Measurements from ENCODE around the gene ME3. TPM values are rescaled to one million over a fixed set of nuclear protein-coding genes. Genes with fewer than 3 reads are reported as not detected.

The ME3 gene
- total RNA-seq, 1 experiment from 2014 or later, result 0.30 TPM

DNA sequence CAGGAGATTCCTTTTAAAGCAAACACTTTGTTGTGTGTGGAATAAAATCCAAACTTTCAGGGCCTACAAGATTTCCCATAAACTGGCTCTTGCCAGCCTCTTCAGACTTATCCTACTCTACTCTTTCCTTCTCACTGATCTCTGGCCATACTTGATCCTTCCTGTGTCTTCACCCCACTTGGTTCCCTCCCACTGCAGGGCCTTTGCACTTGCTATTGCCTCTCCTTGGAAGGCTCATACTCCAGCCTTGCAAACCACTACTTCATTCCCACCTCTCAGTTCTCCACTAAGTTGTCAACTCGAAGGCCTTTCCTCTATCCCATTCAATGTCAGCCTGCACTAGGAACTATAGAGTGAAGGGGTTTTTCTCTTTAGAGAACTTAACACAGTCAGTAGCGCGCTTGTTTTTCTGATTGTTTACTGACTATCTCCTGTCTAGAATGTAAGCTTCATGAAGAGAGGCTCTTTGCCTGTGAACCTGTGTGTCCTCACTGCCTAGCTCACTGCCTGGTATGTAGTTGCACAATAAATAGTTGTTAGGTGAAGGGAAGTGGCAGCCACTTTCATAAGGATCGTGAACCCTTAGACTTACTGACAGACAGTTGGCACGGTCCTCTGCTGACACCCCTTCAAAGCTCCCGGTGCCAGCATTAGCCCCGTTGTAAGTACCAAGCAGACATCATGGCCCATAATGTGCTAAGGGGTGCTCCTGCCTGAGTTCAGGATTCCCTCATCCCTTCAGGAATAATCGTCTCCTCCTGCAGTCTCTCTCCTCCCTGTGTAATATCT is 833 bp upstream of the ME3 start:
- H3K27ac ChIP-seq (ENCODE audit: low read depth, low read length), result no peak overlapping the region
- intact Hi-C loops (cut with micrococcal nuclease), result no loop called here
- ChIA-PET RAD21 (ENCODE audit: low non-redundant PET in 1 of 2, low total read pairs in 2 of 2, uncharacterized antibody in 2 of 2, unreplicated experiment in 2 of 2) (no interaction called here), CTCF (no interaction called here), POLR2A (no interaction called here)
- no peak overlapping the region for H3K4me2 ChIP-seq (ENCODE audit: low read length)
- H3K27me3 ChIP-seq (ENCODE audit: insufficient read depth, low read length), result no peaks in the 10 kb centered on the region
- no peak for TF ChIP-seq EGR1 (IDR thresholded peaks at IDR 0.05; ENCODE audit: low read depth)
- no peak for TF ChIP-seq EZH2 (IDR thresholded peaks at IDR 0.05)
- no TSS peak for BruUV-seq (replicated peaks)
- H3K9me3 ChIP-seq (ENCODE audit: control insufficient read depth in 1 of 2, insufficient read depth in 1 of 2, low read depth in 1 of 2, low read length in 2 of 2), result no peaks in the 10 kb centered on the region
- no peak overlapping the region for H3K9ac ChIP-seq (ENCODE audit: low read length)
- no peak for DNase-seq (ENCODE audit: low read depth, low spot score)
- no peak for ATAC-seq
- H3K79me2 ChIP-seq (ENCODE audit: insufficient read depth, low read length), result no peaks in the 10 kb centered on the region
- H2AFZ ChIP-seq (ENCODE audit: low read depth, low read length, poor library complexity, severe bottlenecking), result no peak overlapping the region
- no peak overlapping the region for H3K4me3 ChIP-seq (replicated peaks in 1 of 2; ENCODE audit: low read depth in 1 of 2, low read length in 2 of 2)
- H4K20me1 ChIP-seq (ENCODE audit: insufficient read depth), result no peaks in the 10 kb centered on the region
- no peaks in the 10 kb centered on the region for H3K9me2 ChIP-seq (ENCODE audit: insufficient read depth)
- H3K36me3 ChIP-seq (ENCODE audit: control insufficient read depth in 1 of 2, insufficient read depth in 2 of 2, low read length in 2 of 2), result no peaks in the 10 kb centered on the region
- H3K4me1 ChIP-seq (ENCODE audit: control insufficient read depth in 1 of 2, insufficient read depth in 2 of 2, low read length in 2 of 2), result peaks cover 0 to 9% of the 10 kb centered on the region in 2 experiments; a peak in 3 of 4 replicates

DNA sequence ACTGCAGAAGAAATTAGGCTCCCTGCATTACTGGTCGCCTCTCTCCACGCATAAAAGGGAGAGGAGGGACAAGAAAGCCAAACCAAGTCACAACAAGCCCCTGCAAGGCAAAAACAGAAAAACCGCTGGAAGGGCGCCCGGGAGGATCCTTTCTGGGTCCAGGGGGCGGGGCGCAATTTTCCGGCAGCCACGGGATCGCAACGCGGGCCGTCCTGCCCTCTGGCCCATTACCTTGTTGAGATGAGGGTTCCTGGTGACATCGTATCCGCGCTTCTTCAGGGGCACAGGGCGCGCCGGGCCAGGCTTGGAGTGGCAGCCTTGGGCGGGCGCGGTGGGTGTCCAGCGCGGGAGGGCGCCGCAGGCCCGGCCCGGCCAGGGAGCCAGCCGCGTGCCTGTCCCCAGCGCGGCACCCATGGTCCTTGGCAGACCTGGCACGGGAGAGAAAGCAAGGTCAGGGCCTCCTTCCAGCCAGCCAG is 847 bp downstream of the ME3 start:
- Histone ChIP-seq H3K9me3 (ENCODE audit: control insufficient read depth in 1 of 2, insufficient read depth in 1 of 2, low read depth in 1 of 2, low read length in 2 of 2) (no peaks in the 10 kb centered on the region), H3K4me3 (replicated peaks in 1 of 2; ENCODE audit: low read depth in 1 of 2, low read length in 2 of 2) (peak overlapping the region; percentile 28 to 47), H2AFZ (ENCODE audit: low read depth, low read length, poor library complexity, severe bottlenecking) (peak overlapping the region; percentile 96), H3K27me3 (ENCODE audit: insufficient read depth, low read length) (no peaks in the 10 kb centered on the region), H3K27ac (ENCODE audit: low read depth, low read length) (no peak overlapping the region; the same call in 1 of the 2 replicates), H3K9me2 (ENCODE audit: insufficient read depth) (no peaks in the 10 kb centered on the region), H3K4me2 (ENCODE audit: low read length) (peak overlapping the region; percentile 67), H3K79me2 (ENCODE audit: insufficient read depth, low read length) (no peaks in the 10 kb centered on the region), H3K9ac (ENCODE audit: low read length) (peak overlapping the region; percentile 29; the same call in 1 of the 2 replicates), H4K20me1 (ENCODE audit: insufficient read depth) (no peaks in the 10 kb centered on the region), H3K36me3 (ENCODE audit: control insufficient read depth in 1 of 2, insufficient read depth in 2 of 2, low read length in 2 of 2) (no peaks in the 10 kb centered on the region), H3K4me1 (ENCODE audit: control insufficient read depth in 1 of 2, insufficient read depth in 2 of 2, low read length in 2 of 2) (peaks cover 0 to 9% of the 10 kb centered on the region in 2 experiments; a peak in 3 of 4 replicates)
- RAD21 ChIA-PET (ENCODE audit: low non-redundant PET in 1 of 2, low total read pairs in 2 of 2, uncharacterized antibody in 2 of 2, unreplicated experiment in 2 of 2), result interaction anchor here in 1 of 2 experiments (0.6 kb wide), 1 partner anchor 24 kb away, joined by 3 read pairs; no protein-coding TSS in a partner anchor
- intact Hi-C loops (cut with micrococcal nuclease), result no loop called here
- TF ChIP-seq SIN3A (IDR thresholded peaks at IDR 0.05; ENCODE audit: low read depth), result no peak
- peak; percentile 15; the same call in 1 of the 2 replicates for TF ChIP-seq ZFX (IDR thresholded peaks at IDR 0.05)
- CTCF ChIA-PET, result no interaction called here
- BruUV-seq (replicated peaks), result no TSS peak
- DNase-seq (ENCODE audit: low read depth, low spot score) (no peak), ATAC-seq (peak; percentile 52)
- POLR2A ChIA-PET, result no interaction called here

Data from HCT116 (cell line).